Sigmoid colon (tissue), 4 donors: Measurements from ENCODE around the gene ARHGAP6.

Source experiments
- EP300 ChIP-seq, 4 donors: sonication (generic); formaldehyde crosslinking; IDR thresholded peaks; one replicate each; pipeline ENCODE4 v1.6.1; 2017; ENCODE audit warnings: antibody characterized with exemption in 4 of 4
- POLR2A ChIP-seq, 2 donors: fragments of 450-650 bp; IDR thresholded peaks; one replicate each; pipeline ENCODE4 v1.6.1; 2016; ENCODE audit warnings: antibody characterized with exemption in 2 of 2, mild to moderate bottlenecking in 2 of 2, moderate library complexity in 2 of 2
- TF ChIP-seq, protein P1 (sequence below), 4 experiments: fragments of 450-650 bp in 3 of 4; fragments of 200-600 bp in 1 of 4; IDR thresholded peaks; one replicate each; pipeline ENCODE4 v1.5.1; 2016 to 2019; ENCODE audit warnings: antibody characterized with exemption in 4 of 4, mild to moderate bottlenecking in 3 of 4, moderate library complexity in 2 of 4

DNA sequence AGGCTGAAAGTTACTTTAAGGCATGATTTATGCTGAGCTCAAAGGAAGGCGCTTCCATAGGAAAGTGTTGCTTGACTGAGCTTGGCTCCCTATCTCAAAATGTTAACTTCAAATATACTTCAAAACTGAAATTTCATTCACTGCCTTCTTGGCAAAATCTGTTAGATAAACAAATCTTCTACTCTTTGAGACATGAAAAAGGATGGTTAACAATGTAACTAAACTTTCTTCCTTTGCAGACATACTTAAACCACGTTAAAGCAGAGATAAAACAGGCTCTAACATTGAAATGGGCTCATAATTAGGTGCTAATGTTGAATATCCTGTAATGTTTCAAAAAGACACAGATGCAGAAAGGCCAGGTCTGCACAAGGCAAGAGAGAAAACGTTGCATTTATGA is 262.1 kb downstream of the ARHGAP6 start:
- TF ChIP-seq, protein P1, sequence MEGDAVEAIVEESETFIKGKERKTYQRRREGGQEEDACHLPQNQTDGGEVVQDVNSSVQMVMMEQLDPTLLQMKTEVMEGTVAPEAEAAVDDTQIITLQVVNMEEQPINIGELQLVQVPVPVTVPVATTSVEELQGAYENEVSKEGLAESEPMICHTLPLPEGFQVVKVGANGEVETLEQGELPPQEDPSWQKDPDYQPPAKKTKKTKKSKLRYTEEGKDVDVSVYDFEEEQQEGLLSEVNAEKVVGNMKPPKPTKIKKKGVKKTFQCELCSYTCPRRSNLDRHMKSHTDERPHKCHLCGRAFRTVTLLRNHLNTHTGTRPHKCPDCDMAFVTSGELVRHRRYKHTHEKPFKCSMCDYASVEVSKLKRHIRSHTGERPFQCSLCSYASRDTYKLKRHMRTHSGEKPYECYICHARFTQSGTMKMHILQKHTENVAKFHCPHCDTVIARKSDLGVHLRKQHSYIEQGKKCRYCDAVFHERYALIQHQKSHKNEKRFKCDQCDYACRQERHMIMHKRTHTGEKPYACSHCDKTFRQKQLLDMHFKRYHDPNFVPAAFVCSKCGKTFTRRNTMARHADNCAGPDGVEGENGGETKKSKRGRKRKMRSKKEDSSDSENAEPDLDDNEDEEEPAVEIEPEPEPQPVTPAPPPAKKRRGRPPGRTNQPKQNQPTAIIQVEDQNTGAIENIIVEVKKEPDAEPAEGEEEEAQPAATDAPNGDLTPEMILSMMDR (IDR thresholded peaks at IDR 0.05): no peak
- TF ChIP-seq POLR2A (IDR thresholded peaks at IDR 0.05) (no peak), EP300 (IDR thresholded peaks at IDR 0.05) (no peak)
